Activated CD4-positive, alpha-beta T cell treated with anti-CD3 and anti-CD28 coated beads, Interleukin-2, amount 10 ng/mL, durations not matched to agents 24 days and 14 days (primary cell): Measurements from ENCODE around the gene TKFC. TPM values are rescaled to one million over a fixed set of nuclear protein-coding genes. Genes with fewer than 3 reads are reported as not detected.

Source experiments
- DNase-seq: peaks from one replicate; pipeline ENCODE4 v3.0.0; 2022
- H3K27ac Mint-ChIP-seq: one replicate; pipeline ENCODE4 v1.8.0; 2022; ENCODE audit warnings: mild to moderate bottlenecking, mixed read lengths
- H3K27me3 Mint-ChIP-seq: one replicate; pipeline ENCODE4 v1.8.0; 2022; ENCODE audit warnings: mixed read lengths
- H3K36me3 Mint-ChIP-seq: one replicate; pipeline ENCODE4 v1.8.0; 2022; ENCODE audit warnings: low read depth, mild to moderate bottlenecking, mixed read lengths
- H3K4me1 Mint-ChIP-seq: one replicate; pipeline ENCODE4 v1.8.0; 2021; ENCODE audit warnings: mixed read lengths
- H3K4me3 Mint-ChIP-seq: one replicate; pipeline ENCODE4 v1.8.0; 2022; ENCODE audit warnings: mild to moderate bottlenecking, moderate library complexity, mixed read lengths
- H3K9me3 Mint-ChIP-seq: one replicate; pipeline ENCODE4 v1.8.0; 2021; ENCODE audit warnings: mixed read lengths
- intact Hi-C: fragments of 100-400 bp; cut with micrococcal nuclease; formaldehyde crosslinking; loops from one replicate; pipeline ENCODE4 v1.15.1; 2023
- total RNA-seq: library from RNA; stranded (reverse); gene quantifications from 2 replicates; pipeline ENCODE4 v1.2.3, GENCODE V29; 2022

The TKFC gene
- total RNA-seq, 1 donor from 2014 or later = 81.7 TPM

DNA sequence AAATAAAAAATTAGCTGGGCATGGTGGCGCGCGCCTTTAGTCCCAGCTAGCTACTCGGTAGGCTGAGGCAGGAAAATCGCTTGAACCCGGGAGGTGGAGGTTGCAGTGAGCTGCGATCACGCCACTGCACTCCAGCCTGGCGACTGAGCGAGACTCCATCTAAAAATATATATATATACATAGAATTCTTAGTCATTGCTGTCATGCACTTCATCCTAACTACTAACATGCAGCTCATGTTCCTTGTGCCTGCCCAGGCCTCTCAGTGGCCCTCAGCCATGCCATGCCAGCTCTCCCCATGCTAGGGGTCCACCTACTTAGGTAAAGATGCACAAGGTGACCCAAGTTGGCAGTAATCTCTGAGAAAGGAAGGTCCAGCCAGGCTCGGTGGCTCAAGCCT lies 25.5 kb downstream of the TKFC start:
- Mint-ChIP-seq H3K4me1 (peaks cover 25% of the 10 kb centered on the region), H3K27ac (no peak overlapping the region), H3K27me3 (no peaks in the 10 kb centered on the region), H3K36me3 (peaks cover 18% of the 10 kb centered on the region), H3K4me3 (no peak overlapping the region), H3K9me3 (no peaks in the 10 kb centered on the region)
- no peak for DNase-seq
- intact Hi-C loops = no loop called here

DNA sequence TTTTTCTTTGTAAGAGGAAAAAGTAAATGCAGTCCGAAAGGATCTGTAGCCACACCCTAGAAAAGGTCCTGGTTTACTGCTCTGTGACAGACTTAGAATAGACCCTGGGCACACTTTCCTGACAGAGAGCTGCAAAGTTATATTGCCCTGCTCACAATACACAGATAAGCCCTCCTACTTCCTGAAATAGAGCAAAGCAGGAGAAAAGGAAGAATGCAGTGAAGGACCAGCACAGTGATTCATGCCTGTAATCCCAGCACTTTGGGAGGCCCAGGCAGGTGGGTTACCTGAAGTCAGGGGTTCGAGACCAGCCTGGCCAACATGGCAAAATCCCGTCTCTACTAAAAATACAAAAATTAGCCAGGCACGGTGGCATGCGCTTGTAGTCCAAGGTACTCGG lies 26.5 kb downstream of the TKFC start:
- no peaks in the 10 kb centered on the region for H3K27me3 Mint-ChIP-seq
- H3K36me3 Mint-ChIP-seq = peaks cover 22% of the 10 kb centered on the region
- no peak overlapping the region for H3K27ac Mint-ChIP-seq
- intact Hi-C loops = no loop called here
- DNase-seq = no peak
- H3K4me1 Mint-ChIP-seq = peaks cover 28% of the 10 kb centered on the region
- H3K9me3 Mint-ChIP-seq = no peaks in the 10 kb centered on the region
- no peak overlapping the region for H3K4me3 Mint-ChIP-seq

DNA sequence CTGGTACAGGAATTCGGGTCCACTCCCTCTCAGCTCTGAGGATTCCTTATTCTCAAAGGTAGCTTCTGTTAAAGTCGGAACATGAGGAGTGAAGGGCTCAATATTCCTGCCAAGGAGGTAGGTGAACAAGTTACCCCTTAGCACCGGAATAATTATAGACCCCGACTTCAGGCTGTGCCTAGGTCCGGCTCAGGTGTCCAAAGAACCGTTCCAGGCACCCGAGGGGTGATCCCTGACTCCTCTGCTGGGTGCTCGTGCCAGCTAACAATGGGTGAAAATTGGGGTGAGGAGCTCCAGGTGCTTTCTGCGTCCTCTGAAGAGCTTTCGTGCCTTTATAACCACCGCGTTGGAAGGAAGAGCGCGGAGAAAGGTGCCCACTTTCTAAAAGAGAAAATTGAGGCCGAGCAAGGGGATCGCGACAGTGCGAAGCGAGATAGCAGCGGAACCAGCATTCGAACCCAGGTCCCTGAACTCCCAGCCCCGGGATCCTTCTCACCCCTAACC lies 28.3 kb downstream of the TKFC start:
- DNase-seq = no peak
- peaks cover 28% of the 10 kb centered on the region for H3K4me1 Mint-ChIP-seq
- H3K36me3 Mint-ChIP-seq = peaks cover 20% of the 10 kb centered on the region
- intact Hi-C loops = loop anchor here (1.0 to 10.0 kb wide), 2 partner anchors 67 to 434 kb away; partner anchors contain the start of genes FEN1 and TMEM258
- H3K9me3 Mint-ChIP-seq = no peaks in the 10 kb centered on the region
- H3K4me3 Mint-ChIP-seq = peak overlapping the region; percentile 96
- no peaks in the 10 kb centered on the region for H3K27me3 Mint-ChIP-seq
- H3K27ac Mint-ChIP-seq = peak overlapping the region; percentile 95

DNA sequence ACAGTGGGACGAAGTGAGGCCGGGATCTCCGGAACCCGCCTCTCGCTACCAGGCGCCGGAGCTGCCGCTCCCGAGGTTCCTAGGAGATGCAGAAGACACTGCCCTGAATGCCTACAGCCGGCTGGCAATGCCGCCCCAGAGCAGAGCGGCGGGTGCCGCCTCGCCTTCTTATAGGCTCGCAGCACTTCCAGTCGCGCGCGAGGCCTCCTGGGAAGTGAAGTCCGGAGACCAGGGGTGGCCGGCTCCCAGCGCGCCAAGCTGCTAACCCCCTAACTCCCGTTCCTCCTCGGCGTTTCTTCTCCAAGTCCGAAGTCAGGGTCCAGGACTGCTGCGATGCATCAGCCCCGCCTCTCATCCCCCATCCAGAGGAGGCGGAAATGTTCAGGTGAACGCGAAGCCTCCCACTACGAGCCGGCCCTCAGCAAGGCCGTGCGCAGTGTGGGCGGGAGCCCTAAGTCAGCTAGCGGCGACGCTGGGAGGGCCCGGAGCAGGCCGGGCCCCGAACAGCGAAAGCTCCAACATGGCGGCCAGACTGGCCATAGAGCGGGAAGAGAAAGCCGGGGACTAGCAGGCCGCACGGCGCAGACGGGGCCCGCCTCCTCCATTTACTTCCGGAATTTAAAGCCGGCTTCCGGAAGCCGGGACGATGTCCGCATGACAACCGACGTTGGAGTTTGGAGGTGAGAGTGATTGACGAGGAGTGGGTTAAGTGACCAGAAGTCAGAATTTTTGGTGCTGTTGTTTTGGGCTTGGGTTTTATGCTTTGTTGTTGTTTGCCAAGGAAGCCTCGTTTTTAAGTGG lies 28.9 kb downstream of the TKFC start, which contains the start of the genes CYB561A3 and TMEM138:
Gene CYB561A3 (minus strand): TSS at position 142 of the 801 bp plus-strand sequence. CDS start 5,169 bp downstream, outside the sequence.
Gene TMEM138 (plus strand): TSS at position 634 of the 801 bp plus-strand sequence. CDS start 2,017 bp downstream, outside the sequence.
- peaks cover 26% of the 10 kb centered on the region for H3K4me1 Mint-ChIP-seq
- DNase-seq = peak; percentile 97
- intact Hi-C loops = loop anchor here (1.0 to 10.0 kb wide), 6 partner anchors 23 to 433 kb away; partner anchors contain the start of genes CPSF7, DDB1, FEN1 and TKFC
- peak within 1 kb of the TSS; percentile 95 for H3K27ac Mint-ChIP-seq
- peaks cover 24% of the 10 kb centered on the region for H3K36me3 Mint-ChIP-seq
- no peaks in the 10 kb centered on the region for H3K27me3 Mint-ChIP-seq
- H3K4me3 Mint-ChIP-seq = peak within 1 kb of the TSS; percentile 96
- H3K9me3 Mint-ChIP-seq = no peaks in the 10 kb centered on the region

DNA sequence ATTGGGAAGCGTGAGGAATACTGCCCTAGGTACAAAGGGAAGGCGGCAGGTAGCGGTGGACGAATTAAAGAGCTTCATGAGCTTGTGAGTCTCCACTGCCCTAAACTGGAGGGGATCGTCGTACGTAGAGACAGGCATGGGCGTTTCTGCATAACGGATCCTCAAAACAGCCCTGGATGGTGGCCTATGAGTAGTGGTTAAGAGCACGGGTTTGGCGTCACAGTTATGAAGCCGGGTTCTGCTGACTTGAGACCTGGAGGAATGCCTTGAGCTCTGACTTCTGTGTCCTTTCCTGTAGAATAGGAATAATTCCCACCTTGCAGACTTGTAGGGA lies 29.5 kb downstream of the TKFC start:
- H3K4me1 Mint-ChIP-seq = peaks cover 23% of the 10 kb centered on the region
- peak overlapping the region; percentile 96 for H3K4me3 Mint-ChIP-seq
- H3K36me3 Mint-ChIP-seq = peaks cover 30% of the 10 kb centered on the region
- H3K27me3 Mint-ChIP-seq = no peaks in the 10 kb centered on the region
- no peaks in the 10 kb centered on the region for H3K9me3 Mint-ChIP-seq
- intact Hi-C loops = loop anchor here (1.0 to 10.0 kb wide), 5 partner anchors 23 to 432 kb away; partner anchors contain the start of genes CPSF7, DDB1, FEN1 and TKFC
- peak overlapping the region; percentile 95 for H3K27ac Mint-ChIP-seq
- peak; percentile 81 for DNase-seq

DNA sequence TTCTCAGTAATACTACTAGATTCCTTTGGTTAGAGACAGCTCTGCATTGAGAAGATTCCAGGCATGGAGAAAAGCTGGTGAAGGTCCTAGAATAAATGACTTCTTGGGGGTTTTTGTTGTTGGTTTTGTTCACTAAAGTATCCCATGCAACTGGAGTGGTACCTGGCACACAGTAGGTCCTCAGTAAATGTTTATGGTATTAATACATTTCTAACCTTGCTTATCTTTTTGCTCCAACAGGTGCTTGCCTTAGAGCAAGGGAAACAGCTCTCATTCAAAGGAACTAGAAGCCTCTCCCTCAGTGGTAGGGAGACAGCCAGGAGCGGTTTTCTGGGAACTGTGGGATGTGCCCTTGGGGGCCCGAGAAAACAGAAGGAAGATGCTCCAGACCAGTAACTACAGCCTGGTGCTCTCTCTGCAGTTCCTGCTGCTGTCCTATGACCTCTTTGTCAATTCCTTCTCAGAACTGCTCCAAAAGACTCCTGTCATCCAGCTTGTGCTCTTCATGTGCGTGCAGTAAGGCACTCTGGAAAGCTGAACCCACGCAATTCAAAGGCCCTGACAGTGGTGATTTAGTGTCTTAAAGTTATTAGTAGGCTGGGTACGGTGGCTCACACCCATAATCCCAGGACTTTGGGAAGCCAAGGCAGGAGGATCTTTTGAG lies 31.1 kb downstream of the TKFC start:
- Mint-ChIP-seq H3K4me3 (peak overlapping the region; percentile 96), H3K27me3 (no peaks in the 10 kb centered on the region), H3K4me1 (peaks cover 22% of the 10 kb centered on the region), H3K9me3 (no peaks in the 10 kb centered on the region), H3K27ac (peak overlapping the region; percentile 75), H3K36me3 (peaks cover 43% of the 10 kb centered on the region)
- no peak for DNase-seq
- intact Hi-C loops = loop anchor here (10.0 kb wide), 1 partner anchor 431 kb away; the partner anchor contains the start of genes FEN1 and TMEM258

DNA sequence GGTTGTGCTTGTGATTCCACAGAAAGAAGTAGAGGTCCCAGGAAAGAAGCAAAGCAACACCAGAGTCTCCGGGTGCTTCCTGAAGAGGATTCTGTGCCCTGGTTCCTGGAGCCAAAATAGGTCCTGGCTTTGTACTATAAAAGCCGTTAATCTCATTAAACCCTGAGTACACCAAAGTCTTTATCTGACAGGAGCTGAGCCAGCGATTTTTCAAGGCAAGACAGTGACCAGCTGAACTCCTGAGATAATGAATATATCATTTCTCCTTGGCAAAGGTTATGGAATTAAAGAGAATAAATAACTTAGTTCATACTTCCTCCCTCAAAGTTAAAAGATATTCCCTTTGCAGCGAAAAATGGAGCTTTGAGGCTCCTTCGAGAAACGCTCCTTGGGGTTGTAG lies 34.4 kb downstream of the TKFC start:
- Mint-ChIP-seq H3K4me1 (peaks cover 20% of the 10 kb centered on the region), H3K27me3 (no peaks in the 10 kb centered on the region), H3K27ac (no peak overlapping the region), H3K36me3 (peaks cover 68% of the 10 kb centered on the region), H3K4me3 (no peak overlapping the region), H3K9me3 (no peaks in the 10 kb centered on the region)
- intact Hi-C loops = loop anchor here (10.0 kb wide), 1 partner anchor 427 kb away; the partner anchor contains the start of genes FEN1 and TMEM258
- no peak for DNase-seq

DNA sequence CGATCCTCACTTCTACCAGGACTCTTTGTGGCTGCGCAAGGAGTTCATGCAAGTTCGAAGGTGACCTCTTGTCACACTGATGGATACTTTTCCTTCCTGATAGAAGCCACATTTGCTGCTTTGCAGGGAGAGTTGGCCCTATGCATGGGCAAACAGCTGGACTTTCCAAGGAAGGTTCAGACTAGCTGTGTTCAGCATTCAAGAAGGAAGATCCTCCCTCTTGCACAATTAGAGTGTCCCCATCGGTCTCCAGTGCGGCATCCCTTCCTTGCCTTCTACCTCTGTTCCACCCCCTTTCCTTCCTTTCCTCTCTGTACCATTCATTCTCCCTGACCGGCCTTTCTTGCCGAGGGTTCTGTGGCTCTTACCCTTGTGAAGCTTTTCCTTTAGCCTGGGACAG lies 35.6 kb downstream of the TKFC start:
- Mint-ChIP-seq H3K27me3 (no peaks in the 10 kb centered on the region), H3K9me3 (no peaks in the 10 kb centered on the region), H3K4me3 (no peak overlapping the region), H3K4me1 (peaks cover 11% of the 10 kb centered on the region), H3K36me3 (peaks cover 67% of the 10 kb centered on the region), H3K27ac (no peak overlapping the region)
- DNase-seq = no peak
- intact Hi-C loops = loop anchor here (10.0 kb wide), 1 partner anchor 426 kb away; the partner anchor contains the start of genes FEN1 and TMEM258

DNA sequence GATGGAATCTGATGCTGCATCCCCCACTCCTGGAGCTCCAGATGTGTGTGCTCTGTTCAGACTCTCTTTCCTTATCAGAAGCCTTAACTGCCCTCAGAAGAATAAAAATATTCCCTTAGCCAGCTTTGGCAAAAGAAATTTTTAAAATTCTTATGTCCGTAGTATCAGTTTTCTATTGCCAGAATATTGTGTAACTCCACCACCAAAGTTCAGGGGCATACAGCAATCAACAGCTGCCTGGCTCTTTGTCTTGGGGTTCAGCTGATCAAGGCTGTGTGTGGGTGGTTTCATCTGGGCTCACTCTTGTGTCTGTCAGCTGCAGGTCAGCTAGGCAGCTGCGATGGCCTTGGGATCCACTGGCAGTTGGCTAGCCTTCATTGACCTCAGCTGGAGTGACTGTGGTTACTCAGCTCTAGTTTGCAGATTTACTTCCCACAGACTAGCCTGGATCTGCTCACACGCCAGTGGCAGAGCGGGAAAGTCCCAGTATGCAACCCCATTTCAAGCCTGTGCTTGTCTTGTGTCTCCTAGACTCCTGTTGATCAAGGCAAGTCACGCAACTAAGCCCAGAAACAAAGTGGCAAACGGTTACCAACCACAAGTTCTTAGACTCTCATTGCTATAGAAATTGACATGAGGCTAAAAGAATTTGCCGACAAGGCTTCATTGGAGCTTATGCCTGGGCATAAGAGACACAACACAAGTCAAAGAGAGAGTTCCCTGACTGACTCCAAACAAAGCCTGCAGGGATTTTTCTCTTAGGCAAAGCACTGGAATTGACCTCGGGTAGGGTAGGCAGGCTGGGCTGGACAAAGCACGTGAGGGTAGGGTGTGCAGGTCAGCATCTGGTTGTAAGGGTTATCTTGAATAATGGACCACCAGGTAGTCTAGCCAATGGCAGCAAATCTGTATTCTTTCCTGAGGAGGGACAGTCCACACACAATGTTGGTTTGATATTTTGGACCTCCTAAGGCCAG lies 36.6 kb downstream of the TKFC start:
- intact Hi-C loops = loop anchor here (10.0 kb wide), 1 partner anchor 425 kb away; the partner anchor contains the start of genes FEN1 and TMEM258
- Mint-ChIP-seq H3K4me1 (peaks cover 9% of the 10 kb centered on the region), H3K27me3 (no peaks in the 10 kb centered on the region), H3K4me3 (no peak overlapping the region), H3K36me3 (peaks cover 68% of the 10 kb centered on the region), H3K27ac (no peak overlapping the region), H3K9me3 (no peaks in the 10 kb centered on the region)
- DNase-seq = no peak

DNA sequence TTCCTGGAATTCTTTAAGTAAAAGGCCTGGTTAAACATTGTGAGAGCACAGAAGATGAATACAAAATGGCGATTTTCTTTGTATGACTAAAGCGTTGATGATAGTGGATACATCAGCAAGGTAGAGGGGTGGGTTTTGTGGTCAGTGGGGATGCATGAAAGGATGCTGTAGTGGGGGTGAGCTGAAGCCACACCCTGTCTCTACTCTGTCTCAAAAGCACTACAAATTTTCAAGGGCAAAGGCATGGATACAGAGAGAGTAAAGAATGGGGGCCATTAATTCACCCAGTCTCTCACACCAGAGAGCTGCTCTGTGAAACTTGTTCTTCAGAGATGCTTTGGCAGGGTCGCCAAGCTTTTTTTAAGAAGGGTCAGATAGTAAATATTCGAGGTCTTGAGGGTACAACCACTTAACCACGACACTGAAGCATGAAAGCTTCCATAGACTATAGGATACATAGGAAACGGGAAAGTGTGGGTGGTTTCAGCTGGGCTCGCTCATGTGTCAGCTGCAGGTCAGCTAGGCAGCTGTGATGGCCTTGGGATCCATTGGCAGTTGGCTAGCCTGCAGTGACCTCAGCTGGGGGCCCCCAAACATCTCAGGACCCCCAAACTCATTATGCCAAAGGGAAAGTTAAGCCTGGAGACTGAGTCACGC lies 37.4 kb downstream of the TKFC start:
- H3K9me3 Mint-ChIP-seq = no peaks in the 10 kb centered on the region
- H3K27ac Mint-ChIP-seq = peak overlapping the region; percentile 1
- no peak overlapping the region for H3K4me3 Mint-ChIP-seq
- DNase-seq = no peak
- peaks cover 9% of the 10 kb centered on the region for H3K4me1 Mint-ChIP-seq
- intact Hi-C loops = no loop called here
- H3K27me3 Mint-ChIP-seq = no peaks in the 10 kb centered on the region
- H3K36me3 Mint-ChIP-seq = peaks cover 69% of the 10 kb centered on the region

DNA sequence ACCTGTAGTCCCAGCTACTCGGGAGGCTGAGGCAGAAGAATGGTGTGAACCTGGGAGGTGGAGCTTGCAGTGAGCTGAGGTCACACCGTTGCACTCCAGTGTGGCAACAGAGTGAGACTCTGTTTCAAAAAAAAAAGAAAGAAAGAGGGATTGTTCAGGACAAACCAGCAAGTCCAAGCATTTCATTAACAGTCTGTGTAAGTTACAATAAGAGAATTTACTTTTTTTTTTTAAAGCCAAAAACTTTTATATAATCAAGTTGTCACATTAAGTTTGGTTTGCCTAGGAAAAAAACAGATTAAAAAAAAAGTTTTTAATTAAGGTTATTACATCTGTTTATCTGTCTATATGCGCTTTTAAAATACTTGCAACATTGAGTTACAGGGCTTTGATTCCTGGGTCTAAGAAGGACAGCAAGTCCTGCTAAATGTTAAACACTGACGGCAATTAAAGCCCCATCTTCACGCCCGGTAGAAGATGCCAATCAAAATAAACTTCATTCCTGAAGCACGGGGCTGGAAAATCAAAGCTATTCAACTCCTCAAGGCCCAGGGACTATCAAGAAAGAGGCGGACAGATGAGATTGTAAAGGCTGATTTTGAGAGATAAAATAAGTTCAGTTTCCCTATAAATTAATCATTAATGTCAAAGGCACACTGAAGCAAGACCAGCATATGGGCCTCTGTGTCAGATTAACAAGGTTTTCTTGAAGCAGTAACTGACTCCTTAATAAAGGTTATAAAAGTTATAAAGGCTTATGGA lies 39.8 kb downstream of the TKFC start:
- intact Hi-C loops = no loop called here
- DNase-seq = no peak
- Mint-ChIP-seq H3K9me3 (no peaks in the 10 kb centered on the region), H3K4me1 (peaks cover 9% of the 10 kb centered on the region), H3K27ac (no peak overlapping the region), H3K36me3 (peaks cover 65% of the 10 kb centered on the region), H3K4me3 (no peak overlapping the region), H3K27me3 (no peaks in the 10 kb centered on the region)

DNA sequence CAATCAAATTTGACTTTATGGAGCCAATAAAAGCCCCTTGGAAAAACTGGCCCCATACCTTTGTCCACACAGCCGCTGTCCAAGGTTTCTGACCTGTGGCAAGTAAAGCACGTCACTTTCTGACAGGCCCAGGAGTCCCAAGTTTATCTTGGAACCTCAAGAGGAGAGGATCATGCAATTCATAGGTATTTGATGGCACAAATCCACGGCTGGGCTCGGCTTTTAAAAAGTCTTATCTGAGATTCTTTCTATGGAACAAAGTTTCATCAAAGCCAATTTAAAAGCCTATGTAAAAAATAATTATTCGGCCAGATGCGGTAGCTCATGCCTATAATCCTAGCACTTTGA lies 42.7 kb downstream of the TKFC start:
- intact Hi-C loops = no loop called here
- H3K27me3 Mint-ChIP-seq = no peaks in the 10 kb centered on the region
- DNase-seq = no peak
- H3K4me3 Mint-ChIP-seq = no peak overlapping the region
- no peaks in the 10 kb centered on the region for H3K4me1 Mint-ChIP-seq
- H3K27ac Mint-ChIP-seq = no peak overlapping the region
- no peaks in the 10 kb centered on the region for H3K9me3 Mint-ChIP-seq
- H3K36me3 Mint-ChIP-seq = peaks cover 38% of the 10 kb centered on the region
